ENCODE results near the gene PCDHA1. TPM values are rescaled to one million over a fixed set of nuclear protein-coding genes. Genes with fewer than 3 reads are reported as not detected.
"Not testable (repeated sequence)": the region's sequence is repeated elsewhere in the genome, so short reads cannot be mapped to it uniquely, and the experiment has no call there.

Gene PCDHA1
- total RNA-seq, 1 donor from 2014 or later = not detected

DNA sequence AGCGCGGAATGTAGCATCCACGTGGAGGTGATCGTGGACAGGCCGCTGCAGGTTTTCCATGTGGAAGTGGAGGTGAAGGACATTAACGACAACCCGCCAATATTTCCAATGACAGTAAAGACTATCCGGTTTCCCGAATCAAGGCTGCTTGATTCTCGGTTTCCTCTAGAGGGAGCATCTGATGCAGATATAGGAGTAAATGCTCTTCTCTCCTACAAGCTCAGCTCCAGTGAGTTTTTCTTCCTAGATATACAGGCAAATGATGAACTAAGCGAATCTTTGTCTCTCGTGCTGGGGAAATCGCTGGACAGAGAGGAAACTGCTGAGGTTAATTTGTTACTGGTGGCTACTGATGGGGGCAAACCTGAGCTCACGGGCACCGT lies 9.3 kb downstream of the PCDHA1 start:
- TF ChIP-seq CTCF (conservative IDR thresholded peaks at IDR 0.05) = peak; percentile 38
- H3K4me1 Mint-ChIP-seq (ENCODE audit: unreplicated experiment) = no peaks in the 10 kb centered on the region
- peaks cover 5% of the 10 kb centered on the region for H3K36me3 Mint-ChIP-seq
- H3K27ac Mint-ChIP-seq = peak overlapping the region; percentile 51
- peak overlapping the region; percentile 91 for H3K4me3 Mint-ChIP-seq
- H3K27me3 Mint-ChIP-seq = no peaks in the 10 kb centered on the region
- H3K9me3 Mint-ChIP-seq = peaks cover 4% of the 10 kb centered on the region
- no peak for DNase-seq (ENCODE audit: extremely low spot score, unreplicated experiment)

- H3K4me1 Mint-ChIP-seq (ENCODE audit: unreplicated experiment); DNase-seq (ENCODE audit: extremely low spot score, unreplicated experiment); H3K36me3 Mint-ChIP-seq; H3K4me3 Mint-ChIP-seq; H3K27ac Mint-ChIP-seq; H3K27me3 Mint-ChIP-seq; H3K9me3 Mint-ChIP-seq: not testable (repeated sequence)
These were observed 10.3 kb downstream of the PCDHA1 start for GRCh38 chr5:140796072-140796717.

- no peak for TF ChIP-seq CTCF (conservative IDR thresholded peaks at IDR 0.05)
- peaks cover 5% of the 10 kb centered on the region for H3K9me3 Mint-ChIP-seq
- H3K27ac Mint-ChIP-seq = no peak overlapping the region
- H3K27me3 Mint-ChIP-seq = no peaks in the 10 kb centered on the region
- H3K4me1 Mint-ChIP-seq (ENCODE audit: unreplicated experiment) = no peaks in the 10 kb centered on the region
- no peak overlapping the region for H3K4me3 Mint-ChIP-seq
- DNase-seq (ENCODE audit: extremely low spot score, unreplicated experiment) = no peak
- peaks cover 5% of the 10 kb centered on the region for H3K36me3 Mint-ChIP-seq
These were observed 10.8 kb downstream of the PCDHA1 start for GRCh38 chr5:140796718-140797095.

- Mint-ChIP-seq H3K4me3 (peak within 1 kb of the TSS; percentile 74), H3K36me3 (peaks cover 12% of the 10 kb centered on the region), H3K27ac (no peak within 1 kb of the TSS)
These were observed 15.0 kb downstream of the PCDHA1 start, which contains the start of gene PCDHA3 for GRCh38 chr5:140800816-140801493. Gene PCDHA3 (plus strand): TSS chr5:140801057.

DNA sequence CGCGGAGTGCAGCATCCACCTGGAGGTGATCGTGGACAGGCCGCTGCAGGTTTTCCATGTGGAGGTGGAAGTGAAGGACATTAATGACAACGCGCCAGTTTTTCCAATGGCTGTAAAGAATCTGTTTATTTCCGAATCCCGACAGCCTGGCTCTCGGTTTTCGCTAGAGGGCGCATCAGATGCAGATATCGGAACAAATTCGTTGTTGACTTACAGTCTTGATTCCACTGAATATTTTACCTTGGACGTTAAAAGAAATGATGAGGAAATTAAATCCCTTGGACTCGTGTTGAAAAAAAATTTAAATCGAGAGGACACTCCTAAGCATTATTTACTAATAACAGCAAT lies 15.5 kb downstream of the PCDHA1 start:
- DNase-seq (ENCODE audit: extremely low spot score, unreplicated experiment) = no peak
- no peaks in the 10 kb centered on the region for H3K4me1 Mint-ChIP-seq (ENCODE audit: unreplicated experiment)
- H3K27ac Mint-ChIP-seq = no peak overlapping the region
- peaks cover 5% of the 10 kb centered on the region for H3K9me3 Mint-ChIP-seq
- no peaks in the 10 kb centered on the region for H3K27me3 Mint-ChIP-seq
- no peak overlapping the region for H3K4me3 Mint-ChIP-seq
- H3K36me3 Mint-ChIP-seq = peaks cover 12% of the 10 kb centered on the region
- TF ChIP-seq CTCF (conservative IDR thresholded peaks at IDR 0.05) = no peak

More at GRCh38 chr5:140800816-140801493, 15.0 kb downstream of the PCDHA1 start, which contains the start of gene PCDHA3:
- H3K27me3 Mint-ChIP-seq = no peaks in the 10 kb centered on the region
- TF ChIP-seq CTCF (conservative IDR thresholded peaks at IDR 0.05) = no peak
- peaks cover 5% of the 10 kb centered on the region for H3K9me3 Mint-ChIP-seq
- DNase-seq (ENCODE audit: extremely low spot score, unreplicated experiment) = no peak
- H3K4me1 Mint-ChIP-seq (ENCODE audit: unreplicated experiment) = no peaks in the 10 kb centered on the region

GRCh38 chr5:140802381-140802780 lies 16.4 kb downstream of the PCDHA1 start:
- not testable (repeated sequence) for H3K4me1 Mint-ChIP-seq (ENCODE audit: unreplicated experiment); DNase-seq (ENCODE audit: extremely low spot score, unreplicated experiment); H3K27ac Mint-ChIP-seq; H3K27me3 Mint-ChIP-seq; H3K4me3 Mint-ChIP-seq; H3K9me3 Mint-ChIP-seq
- H3K36me3 Mint-ChIP-seq = peaks cover 12% of the 10 kb centered on the region

Data from type B pancreatic cell (in vitro differentiated cells).